Measurements from ENCODE around the gene OCSTAMP. TPM values are rescaled to one million over a fixed set of nuclear protein-coding genes. Genes with fewer than 3 reads are reported as not detected.

The OCSTAMP gene
- total RNA-seq, 2 experiments from 2014 or later, result 0.64 to 0.73 TPM

DNA sequence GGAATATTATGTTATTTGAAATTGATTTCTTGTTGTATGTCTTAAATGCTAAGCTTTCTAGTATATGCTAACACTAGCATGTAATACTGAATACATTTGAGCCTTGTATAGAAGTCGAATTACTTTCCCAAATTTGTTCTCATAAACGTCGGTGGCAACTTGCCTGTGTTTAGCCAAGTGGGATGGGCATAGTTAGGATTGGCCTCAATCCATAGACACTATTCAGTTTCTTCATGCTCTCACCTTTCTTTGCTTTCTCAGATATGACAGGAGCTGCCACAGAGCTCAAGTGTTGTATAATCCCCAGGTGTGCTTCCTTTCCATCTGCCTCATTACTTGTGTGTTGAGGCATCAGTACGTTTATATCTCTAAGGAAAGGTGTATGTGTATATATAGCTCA, 56.4 kb downstream of the OCSTAMP start:
- CTCF ChIA-PET, result no interaction called here
- intact Hi-C loops (cut with micrococcal nuclease), result no loop called here
- H3K36me3 Mint-ChIP-seq, result no peaks in the 10 kb centered on the region
- no peak for DNase-seq
- H3K27ac Mint-ChIP-seq, result no peak overlapping the region
- H3K27me3 Mint-ChIP-seq, result peaks cover 54% of the 10 kb centered on the region
- no peaks in the 10 kb centered on the region for H3K4me1 Mint-ChIP-seq (ENCODE audit: low read depth)
- POLR2A ChIA-PET, result no interaction called here
- peaks cover 2% of the 10 kb centered on the region for H3K9me3 Mint-ChIP-seq
- H3K4me3 Mint-ChIP-seq, result no peak overlapping the region

DNA sequence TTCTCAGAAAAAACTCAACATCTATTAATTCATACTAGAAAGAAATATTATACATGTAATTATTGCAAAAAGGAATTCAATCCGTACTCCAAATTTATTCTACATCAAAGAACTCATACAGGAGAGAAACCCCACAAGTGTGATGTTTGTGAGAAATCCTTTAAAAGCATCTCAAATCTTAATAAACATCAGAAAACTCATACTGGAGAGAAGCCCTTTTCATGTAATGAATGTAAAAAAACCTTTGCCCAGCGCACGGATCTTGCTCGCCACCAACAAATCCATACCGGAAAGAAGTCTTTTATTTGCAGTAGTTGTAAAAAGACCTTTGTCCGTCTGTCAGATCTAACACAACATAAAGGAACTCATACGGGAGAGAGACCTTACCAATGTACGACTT, 59.1 kb downstream of the OCSTAMP start:
- CTCF ChIA-PET, result no interaction called here
- POLR2A ChIA-PET, result no interaction called here
- H3K4me1 Mint-ChIP-seq (ENCODE audit: low read depth), result no peaks in the 10 kb centered on the region
- intact Hi-C loops (cut with micrococcal nuclease), result no loop called here
- H3K9me3 Mint-ChIP-seq, result no peaks in the 10 kb centered on the region
- H3K27me3 Mint-ChIP-seq, result peaks cover 57% of the 10 kb centered on the region
- H3K36me3 Mint-ChIP-seq, result no peaks in the 10 kb centered on the region
- no peak overlapping the region for H3K27ac Mint-ChIP-seq
- no peak overlapping the region for H3K4me3 Mint-ChIP-seq
- DNase-seq, result no peak

Other genes starting within 250 kb of the OCSTAMP start
- not detected for gene CDH22, start 242.2 kb downstream of the OCSTAMP start, total RNA-seq
- 10 to 100 TPM; 57.4 to 64.1 TPM for gene ELMO2, start 144.0 kb downstream of the OCSTAMP start, total RNA-seq
- 1 to 10 TPM; 1.1 to 2.2 TPM for gene ZNF334, start 37.1 kb downstream of the OCSTAMP start, total RNA-seq
- under 1 TPM in 1 of 2 experiments, not detected in 1; 0.10 TPM for gene SLC13A3, start 100.8 kb upstream of the OCSTAMP start, total RNA-seq
- gene TP53RK, start 138.8 kb upstream of the OCSTAMP start, total RNA-seq, result 10 to 100 TPM; 12.1 to 12.3 TPM
- not detected for gene SLC2A10, start 159.0 kb upstream of the OCSTAMP start, total RNA-seq